ENCODE data around the gene KIAA1614.
"Not testable (repeated sequence)": the region's sequence is repeated elsewhere in the genome, so short reads cannot be mapped to it uniquely, and the experiment has no call there.

KIAA1614 gene

DNA sequence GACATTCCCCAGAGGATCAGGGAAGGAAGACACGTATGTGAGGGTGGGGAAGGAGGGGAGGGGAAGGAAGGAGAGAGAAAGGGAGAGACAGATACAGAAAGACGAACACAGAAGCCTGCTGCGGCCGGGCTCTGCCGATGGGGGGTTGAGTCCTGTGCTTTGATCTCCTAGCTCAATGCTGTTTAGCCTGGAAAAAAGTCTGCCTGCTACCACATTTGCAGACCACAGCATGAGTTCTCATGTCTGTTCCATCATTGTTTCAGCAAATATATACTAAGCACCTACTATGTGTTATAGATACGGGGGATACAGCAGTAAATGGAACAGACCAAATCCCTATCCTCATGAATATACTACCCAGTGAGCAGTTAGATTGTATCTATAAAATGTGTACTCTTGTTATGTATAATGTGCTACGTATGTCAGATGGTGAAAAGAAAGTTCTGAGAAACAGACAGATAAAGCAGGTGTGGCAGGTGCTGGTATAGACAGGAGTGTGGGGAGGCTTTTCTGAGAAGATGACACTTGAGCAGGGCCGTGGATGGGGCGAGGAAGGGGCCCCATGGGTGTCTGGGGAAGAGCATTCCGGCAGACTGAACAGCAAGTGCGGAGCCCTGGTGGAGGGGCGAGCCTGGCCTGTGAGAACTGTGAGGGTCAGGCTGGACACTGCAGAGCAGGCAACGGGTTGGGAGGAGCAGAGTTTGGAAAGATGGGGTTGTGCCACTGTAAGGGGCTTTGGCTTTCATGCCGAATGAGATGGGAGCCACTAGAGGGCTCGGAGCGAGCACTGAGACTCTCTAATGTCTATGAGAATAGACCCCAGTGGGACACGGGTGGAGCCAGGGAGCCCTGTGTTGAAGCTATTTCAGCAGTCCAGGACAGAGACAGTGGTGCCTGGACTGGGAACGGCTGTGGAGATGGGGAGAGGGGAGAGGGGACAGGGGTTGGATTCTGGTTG is 34.1 kb downstream of the KIAA1614 start:
- no peak for DNase-seq

DNA sequence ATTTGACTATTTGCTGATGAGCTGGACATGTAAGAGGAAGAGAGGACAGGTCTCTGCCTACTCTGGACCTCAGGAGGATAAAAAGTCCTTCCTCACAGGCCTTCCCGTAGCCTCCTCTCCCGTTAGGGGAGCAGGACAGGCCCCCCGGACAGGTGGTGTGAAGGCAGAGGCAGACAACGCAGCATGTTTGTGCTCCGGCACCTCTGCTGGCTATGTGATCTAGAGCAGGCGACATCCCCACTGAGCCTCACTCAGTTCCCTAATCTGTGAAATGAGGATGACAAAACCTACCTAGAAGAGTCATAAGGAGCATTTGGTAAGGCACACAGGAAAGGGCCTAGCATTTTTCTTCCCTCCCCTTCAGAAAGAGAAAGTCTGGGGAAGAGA is 34.8 kb downstream of the KIAA1614 start:
- no peak for DNase-seq

DNA sequence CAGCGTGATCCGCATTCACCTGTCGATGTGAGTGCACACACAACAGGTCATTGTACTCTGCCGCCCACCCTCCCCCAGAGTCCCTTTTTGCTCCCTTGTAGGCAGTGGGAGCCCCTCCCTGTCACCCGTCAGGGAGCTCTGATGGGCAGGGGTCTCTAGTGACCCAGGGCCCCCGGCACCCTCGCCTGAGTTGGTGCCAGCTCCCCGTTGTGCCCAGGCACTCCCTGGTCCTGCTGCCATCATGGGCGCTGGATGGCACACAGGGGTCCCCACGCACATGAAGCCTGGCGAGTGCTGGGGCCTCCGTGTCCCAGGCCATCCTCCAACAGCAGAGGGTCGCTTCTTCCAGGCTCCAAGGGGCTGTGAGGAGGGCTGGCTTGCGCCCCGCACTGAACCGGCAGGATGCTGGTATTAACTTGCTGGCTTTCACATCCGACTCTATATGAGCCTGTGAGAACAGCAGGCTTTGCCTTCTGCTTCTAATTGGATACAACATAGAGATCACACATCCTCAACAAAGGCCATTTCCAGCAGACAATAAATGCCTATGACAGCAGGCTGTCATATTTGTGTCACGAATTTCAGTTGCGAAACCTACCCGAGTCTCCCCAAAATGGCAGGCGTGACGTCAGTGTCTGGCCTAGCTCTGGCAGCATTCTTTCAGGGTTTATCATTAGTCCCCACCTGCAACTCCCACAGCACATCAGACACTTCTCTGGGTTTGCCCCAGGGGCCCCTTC is 35.4 kb downstream of the KIAA1614 start:
- no peak for DNase-seq

DNA sequence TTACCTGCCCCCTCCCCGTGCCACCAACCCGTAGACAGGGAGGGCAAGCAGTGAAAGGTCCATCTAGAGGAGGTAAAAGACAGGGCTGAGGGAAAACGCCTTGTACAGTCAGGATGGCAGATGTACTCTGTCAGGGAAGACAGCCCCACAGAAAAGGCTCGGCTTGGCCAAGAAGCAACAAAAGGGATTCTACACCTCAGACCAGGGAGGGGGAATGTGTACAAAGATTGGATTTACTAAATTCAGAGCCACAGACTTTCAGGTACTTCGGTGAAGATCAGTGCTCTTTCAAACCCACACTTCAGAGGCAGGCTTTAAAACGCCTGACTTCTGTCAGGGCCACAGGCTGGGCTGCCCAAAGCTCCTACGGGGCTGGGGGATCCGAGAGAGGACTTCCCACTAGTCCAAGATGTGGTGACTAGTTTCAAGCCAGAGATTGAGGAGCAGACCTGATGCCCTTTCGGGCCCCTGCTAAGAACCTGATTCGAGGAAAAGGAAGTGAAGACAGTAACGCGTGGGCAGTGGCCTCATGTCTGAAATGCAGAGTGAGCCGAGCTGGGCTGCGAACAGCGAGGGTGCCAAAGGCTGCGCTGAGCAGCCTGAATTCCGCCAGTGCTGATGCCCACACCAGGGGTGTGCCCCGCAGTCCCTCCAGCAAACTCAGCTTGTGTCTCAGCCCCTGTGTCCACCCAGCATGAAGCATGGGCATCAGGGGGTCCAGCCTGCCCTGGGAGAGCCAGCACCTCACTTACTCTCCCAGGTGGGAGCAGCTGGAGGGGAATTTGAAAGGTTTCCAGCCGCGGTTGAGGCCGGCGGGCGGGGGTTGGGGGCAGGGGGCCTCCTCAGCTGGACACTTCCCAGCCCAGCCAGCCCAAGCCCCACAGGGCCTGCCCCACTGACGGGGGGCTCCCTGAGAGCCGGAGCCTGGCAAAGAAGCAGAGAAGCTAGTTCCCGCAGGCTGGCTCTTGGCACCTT is 36.2 kb downstream of the KIAA1614 start:
- no peak for DNase-seq

DNA sequence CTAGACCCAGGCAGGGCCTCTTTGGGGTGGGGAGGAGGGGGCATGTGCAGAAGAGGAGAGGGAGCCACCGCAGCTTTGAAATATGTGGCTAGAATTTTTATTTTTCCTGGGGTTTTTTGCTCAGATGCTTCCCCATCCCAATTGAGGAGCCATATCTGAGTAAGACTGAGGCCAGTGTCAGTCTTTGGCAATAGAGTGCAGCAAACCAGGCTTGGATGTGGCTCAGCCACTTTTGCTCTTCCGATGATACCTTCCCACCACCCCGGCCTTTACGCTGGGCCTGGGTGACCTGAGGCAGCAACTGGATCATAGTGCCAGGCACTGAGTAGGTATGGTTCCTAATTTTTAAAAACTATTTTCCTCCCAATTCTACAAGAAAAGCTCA is 36.9 kb downstream of the KIAA1614 start:
- DNase-seq = no peak

DNA sequence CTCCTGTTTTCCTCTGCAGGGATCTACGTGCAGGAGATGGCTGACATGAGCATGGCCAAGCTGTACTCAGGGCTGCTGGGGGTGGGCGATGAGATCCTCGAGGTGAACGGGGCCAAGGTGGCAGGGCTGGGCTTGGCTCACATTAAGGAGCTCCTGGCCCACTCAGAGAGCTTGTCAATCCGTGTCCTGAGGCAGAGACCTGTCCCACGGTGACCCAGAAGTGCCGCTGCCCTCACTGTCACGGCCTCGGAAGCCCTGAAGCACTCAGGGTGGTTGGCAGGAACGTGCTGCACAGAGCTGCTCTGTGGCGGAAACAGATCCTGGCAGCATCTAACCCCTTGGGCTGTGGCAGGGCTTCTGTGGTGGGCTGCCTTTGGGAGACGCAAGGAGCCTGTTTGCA is 37.6 kb downstream of the KIAA1614 start:
- no peak for DNase-seq

DNA sequence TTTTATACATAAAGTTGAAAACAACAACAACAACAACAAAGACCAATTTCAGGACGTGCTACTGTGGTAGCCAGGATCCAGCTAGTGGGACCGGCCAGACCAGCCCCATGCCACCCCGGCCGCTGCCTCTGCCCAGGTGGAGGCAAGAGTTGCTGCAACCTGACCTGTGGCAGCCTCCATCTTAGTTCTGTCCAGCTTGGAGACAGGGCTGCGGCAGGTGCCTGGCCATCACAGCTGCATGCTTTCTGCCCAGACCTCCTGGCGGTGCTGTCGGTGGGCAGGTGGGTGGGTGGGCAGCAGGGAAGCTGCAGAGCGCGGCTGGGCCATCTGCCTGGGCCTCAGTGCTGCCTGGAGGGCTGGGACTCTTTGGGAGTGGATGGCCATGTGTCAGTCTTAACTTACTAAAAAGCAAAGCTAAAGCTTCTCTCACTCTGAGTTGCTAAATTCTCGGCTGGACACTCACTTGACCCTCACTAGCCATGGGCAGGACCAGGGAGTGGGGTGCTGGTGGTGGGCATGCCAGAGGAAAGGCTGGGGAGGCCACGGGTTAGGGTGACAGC is 38.6 kb downstream of the KIAA1614 start:
- DNase-seq = no peak

DNA sequence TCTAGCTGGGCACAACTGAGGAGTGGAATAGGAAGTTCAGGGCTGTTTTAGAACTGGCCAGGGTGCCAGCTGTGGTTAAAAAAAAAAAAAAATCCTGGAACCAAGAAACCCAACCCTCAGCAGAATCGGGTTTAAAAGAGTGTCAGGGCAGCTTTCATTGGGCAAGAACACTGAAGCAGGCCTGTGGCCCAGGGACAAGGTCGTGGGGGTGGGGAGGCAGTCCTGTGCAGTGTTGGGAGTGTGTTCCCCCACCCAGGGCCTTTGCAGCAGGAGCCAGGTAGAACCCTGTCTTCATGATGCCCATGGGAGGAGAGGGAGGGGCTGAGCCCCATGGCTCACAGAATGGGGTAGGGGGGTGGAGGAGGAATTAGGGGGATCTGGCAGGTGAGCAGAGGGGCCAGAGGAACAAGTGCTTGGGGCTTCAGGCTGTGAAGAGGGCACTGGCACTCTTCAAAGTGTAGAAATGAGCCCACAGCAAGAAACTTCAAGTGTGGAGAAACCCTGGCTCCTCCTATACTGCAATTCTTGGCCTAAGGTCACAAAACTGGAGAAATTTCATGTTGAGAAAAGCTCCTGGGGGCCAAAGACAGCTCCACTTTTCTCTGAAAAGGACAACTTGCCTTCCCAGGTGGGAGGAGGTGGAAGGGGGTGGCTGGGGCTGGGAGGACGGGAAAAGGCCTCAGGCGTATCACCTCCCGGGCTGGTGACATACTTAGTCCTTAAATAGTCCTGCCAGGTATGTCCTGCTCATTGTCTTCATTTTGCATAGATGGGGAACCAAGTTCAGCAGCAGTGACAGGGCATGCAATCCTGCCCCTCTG is 39.3 kb downstream of the KIAA1614 start:
- no peak for DNase-seq

DNA sequence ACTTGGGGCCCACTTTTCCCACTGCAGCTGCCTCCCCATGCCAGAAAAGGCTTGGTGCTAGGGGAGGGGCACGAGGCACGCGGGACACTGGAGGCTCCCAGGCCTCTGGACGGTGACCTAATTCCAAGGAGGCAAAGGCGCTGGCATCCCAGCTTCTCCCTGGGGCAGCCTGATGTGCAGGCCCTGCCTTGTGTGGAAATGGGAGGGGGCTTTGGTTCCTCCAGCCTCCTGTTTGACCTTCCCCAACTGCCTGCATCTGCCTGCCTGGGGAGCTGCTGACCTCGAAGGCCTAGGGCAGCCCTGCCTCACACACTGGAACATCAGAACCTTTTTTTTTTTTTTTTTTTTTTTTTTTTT is 39.9 kb downstream of the KIAA1614 start:
- no peak for DNase-seq

DNA sequence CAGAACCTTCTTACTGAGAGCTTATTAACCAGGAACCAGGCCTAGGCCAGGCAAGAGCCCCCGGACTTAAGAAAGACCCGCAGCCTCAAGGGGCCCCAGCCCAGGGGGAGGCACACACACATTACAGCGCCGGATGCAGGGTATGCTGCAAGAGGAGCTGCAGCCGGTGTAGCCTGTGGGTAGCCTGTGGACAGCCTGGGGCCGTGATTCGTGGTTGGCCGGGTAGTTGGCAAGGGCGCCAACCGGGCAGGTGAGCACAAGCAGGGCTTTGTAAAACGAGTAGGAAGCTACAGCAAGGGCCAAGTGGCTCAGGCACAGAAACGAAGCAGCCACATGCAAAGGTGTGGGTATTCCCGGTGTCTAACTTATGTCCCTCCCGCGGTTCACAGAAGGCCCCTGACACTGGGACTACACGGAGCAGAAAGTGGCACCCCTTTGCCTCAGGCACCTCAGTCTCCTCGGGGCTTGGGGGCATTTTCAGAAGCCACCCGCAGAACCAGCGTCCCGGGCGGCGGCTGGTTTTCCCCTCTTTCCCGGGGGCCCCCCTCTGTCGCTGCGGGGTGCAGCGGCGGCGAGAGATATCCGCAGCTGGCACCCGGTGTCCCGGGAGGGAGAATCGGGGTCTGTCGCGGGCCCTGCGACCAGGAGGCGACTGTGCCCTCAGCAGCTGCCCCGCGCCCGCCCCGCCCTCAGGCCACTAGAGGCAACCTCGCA is 40.8 kb downstream of the KIAA1614 start:
- DNase-seq = peak; percentile 66

DNA sequence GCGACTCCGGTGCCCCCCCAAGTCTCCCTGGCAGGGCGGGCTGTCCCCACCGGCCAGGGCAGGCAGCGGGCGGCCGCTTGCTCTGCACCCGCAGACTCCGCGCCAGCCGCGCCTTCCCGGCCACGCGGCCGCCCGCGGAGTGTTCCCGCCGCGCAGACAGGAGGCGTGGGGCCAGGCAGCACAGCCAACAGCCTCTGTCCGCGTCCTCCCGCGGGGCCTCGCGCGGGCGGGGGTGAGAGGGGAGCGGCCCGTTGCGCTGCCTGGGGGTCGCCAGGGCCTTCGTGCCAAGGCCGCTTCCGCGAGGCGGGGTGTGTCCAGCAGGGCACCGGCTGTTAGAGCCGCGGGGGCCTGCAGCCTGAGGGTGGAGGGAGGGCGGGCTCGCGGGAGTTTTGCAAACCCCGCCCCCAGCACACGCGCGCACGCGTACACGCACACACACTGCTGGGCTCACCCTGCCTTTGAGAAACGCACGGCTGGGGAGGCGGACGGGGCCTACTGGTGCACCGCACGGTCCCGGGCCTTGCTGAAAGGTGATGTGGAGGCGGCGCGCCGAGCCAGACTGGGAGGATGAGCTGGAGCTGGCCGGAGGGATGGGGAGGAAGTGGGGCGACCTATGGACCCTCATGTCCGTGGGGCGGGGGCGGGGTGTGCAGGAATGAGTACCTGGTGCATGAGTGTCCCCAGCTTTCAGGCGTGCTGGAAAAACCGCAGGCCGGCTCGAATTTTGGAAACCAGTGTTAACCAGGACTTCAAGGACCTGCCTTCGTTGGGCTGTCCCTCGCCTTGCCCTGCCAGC is 41.5 kb downstream of the KIAA1614 start:
- DNase-seq = peak; percentile 85

DNA sequence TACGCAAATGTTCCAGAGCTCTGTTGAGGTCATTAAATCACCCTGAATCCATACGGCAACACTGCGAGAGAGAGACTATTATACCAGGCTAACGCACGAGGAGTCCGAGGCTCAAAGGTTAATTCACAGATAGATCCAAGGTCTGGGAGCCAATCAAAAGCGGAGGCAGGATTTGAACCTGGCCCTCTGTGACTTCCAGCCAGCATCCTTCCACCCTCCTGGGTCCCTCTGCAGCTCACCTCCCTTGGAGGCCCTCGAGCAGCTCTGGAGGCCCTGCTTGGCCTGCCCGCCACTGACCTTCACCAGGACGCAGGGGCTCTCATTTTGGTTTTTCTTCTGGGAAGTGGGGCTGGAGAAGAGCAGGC is 42.1 kb downstream of the KIAA1614 start:
- no peak for DNase-seq

DNA sequence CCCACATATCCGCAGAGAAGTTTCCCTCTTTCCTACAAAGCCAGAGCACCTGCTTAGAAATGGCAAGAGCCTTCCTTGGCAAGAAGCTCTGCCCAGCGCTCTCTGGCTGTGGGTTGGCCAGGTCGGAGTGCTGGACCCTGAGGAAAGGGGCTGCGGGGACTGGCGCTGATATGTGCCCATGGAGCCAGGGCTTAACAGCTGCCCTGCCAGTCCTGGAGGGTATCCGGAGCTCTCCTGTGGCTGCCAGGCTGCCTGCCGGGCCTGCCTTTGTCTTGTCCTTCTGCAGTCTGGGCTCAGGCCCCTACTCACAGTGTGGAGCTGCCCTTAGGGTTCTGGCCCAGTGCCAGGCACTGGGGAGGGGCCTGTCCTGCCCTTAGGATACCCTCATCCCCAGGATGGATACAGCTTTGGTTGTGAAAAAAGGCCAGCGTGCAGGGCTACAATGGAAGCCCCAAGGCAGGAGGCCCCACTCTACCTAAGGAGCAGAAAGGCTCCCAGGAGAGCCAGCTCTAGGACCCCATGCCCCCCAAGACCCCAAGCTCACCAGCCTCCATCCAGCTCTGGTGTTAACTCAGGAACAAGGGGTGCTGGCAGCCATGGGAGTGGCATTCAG is 43.4 kb downstream of the KIAA1614 start:
- DNase-seq = no peak

DNA sequence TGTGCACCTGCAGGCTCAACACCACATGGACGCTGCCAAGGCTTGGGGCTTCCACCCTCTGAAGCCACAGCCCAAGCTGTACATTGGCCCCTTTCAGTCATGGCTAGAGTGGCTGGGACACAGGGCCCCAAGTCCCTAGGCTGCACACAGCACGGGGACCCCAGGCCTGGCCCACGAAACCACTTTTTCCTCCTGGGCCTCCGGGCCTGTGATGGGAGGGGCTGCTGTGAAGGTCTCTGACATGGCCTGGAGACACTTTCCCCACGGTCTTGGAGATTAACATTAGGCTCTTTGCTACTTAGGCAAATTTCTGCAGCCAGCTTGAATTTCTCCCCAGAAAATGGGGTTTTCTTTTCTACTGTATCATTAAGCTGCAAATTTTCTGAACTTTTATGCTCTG is 46.9 kb downstream of the KIAA1614 start:
- DNase-seq = not testable (repeated sequence)

DNA sequence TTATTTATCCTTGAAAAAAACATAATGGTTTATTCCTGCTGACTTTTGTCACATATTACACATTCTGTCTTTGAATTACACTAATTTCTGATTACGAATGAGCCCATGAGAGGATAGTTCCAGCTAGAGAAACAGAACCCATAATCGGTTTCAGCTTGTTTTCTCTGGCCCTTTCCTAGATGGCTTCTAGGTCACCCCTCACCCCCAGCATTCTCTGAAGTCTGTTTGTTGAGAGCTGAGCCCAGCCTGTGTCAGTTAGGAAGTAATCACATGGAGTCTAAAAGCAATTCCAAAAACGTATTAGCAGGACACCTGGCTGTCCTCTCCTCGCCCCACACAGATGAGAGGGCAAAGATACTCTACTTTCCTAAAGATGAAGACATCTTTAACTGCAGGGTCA is 48.9 kb downstream of the KIAA1614 start:
- no peak for DNase-seq

DNA sequence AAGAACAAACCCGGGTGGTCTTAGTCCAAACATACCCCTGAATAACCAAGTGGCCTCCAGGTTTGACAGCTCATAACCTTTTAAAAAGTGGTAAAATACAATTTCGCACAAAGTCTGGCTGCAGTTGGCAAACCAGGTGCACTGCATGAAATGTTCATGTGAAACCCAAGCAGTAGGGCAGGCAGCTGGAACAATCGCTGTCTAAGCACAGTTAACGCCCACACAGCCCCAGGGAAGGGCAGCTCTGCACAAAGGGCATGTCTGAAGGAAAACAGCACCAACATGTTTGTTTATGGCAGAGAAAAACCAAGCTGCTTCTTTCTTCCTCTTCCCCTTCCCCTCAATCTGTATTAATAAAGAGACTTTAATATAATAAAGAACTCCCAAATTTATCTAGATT is 49.5 kb downstream of the KIAA1614 start:
- DNase-seq = no peak

DNA sequence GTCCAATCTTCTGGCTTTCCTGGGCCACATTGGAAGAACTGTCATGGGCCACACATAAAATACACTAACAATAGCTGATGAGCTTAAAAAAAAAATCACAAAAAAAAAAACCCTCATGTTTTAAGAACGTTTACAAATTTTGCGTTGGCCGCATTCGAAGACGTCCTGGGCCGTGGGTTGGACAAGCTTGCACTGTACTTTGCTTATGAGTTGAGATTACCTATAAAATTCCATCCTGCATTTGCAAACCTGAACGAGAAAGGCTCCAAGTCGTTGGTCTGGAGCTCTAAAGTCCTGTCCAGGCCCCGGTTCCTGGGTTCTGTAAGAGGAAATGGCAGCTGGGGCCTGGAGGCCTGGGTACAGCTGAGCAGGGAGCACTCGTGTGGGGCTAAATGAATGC is 51.4 kb downstream of the KIAA1614 start:
- no peak for DNase-seq

DNA sequence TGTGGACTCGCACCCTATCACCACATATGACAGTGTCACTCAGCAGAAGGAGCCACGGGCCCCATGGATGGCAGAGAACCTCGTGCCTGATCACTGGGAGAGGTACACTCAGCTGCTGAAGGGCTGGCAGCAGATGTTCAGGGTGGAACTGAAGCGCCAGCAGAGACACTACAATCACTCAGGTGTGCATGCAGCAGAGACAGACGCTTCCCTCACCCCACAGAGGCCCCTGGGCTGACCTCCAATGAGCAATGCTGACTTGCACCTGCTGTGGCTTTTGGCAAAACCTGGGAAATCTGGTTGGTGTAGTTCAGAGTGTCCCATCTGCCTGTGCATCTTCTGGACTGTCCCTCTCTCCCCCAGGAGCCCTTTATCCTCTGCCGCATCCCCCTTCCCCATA is 51.9 kb downstream of the KIAA1614 start:
- no peak for DNase-seq

DNA sequence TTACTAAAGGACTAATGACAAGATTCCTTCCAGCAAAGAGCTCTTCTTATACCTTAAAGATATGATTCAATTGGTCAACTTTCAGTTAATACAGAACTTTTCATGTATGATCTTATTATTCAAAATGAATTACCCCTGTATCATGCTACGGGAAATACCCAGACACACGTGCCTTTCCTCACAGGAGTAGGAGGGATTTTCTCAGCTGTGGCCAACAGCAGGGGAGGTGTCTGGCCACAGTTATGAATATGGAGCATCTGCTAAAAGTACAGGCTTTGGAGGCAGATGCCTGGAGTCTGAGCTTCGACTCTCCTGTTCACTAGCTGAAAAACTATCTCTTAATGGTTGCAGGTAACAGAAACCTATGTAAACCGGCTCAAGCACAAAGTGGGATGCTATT is 53.6 kb downstream of the KIAA1614 start:
- DNase-seq = no peak
